Stimulated activated CD8-positive, alpha-beta memory T cell treated with anti-CD3 and anti-CD28 coated beads, Interleukin-15, amount 100 ng/mL, for 24 hours (primary cell): ENCODE data around the gene GNAT3.

Source experiments
- DNase-seq: peaks from one replicate; pipeline ENCODE4 v3.0.0-alpha.2; 2020; ENCODE audit warnings: low read depth

Gene GNAT3

DNA sequence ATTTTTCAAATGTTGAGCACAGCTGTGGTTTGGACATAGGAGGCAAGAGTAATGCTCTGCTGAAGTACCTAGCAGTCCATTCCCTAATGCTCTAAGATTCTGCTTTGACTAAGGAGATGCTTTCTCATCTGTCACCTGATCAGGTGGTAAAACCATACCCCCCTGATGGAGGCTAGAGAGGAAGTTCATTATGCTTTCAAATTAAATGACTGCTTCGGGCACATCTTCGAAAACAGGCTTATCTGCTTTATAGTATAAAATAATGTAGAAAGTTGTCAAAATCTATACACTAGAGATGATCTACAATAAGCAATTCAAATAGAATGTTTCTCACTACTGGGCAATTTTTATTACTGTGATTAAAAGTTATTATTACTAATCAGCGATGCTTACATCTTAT, at the start of gene GNAT3:
Gene GNAT3 (minus strand): TSS at position 101 of the 400 bp plus-strand sequence. CDS start 138 bp downstream, outside the sequence.
- DNase-seq, result no peak

DNA sequence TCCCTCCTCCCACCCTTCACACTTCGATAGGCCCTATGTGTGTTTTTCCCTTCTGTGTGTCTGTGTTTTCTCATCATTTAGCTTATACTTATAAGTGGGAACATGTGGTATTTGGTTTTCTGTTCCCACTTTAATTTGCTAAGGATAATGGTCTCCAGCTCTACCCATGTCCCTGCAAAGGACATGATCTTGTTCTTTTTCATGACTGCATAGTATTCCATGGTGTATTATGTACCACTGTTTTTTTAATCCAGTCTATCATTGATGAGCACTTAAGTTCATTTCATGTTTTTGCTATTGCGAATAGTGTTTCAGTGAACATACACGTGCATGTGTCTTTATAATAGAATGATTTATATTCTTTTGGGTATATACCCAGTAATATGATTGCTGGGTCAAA, 46.3 kb upstream of the GNAT3 start:
- DNase-seq, result no peak

DNA sequence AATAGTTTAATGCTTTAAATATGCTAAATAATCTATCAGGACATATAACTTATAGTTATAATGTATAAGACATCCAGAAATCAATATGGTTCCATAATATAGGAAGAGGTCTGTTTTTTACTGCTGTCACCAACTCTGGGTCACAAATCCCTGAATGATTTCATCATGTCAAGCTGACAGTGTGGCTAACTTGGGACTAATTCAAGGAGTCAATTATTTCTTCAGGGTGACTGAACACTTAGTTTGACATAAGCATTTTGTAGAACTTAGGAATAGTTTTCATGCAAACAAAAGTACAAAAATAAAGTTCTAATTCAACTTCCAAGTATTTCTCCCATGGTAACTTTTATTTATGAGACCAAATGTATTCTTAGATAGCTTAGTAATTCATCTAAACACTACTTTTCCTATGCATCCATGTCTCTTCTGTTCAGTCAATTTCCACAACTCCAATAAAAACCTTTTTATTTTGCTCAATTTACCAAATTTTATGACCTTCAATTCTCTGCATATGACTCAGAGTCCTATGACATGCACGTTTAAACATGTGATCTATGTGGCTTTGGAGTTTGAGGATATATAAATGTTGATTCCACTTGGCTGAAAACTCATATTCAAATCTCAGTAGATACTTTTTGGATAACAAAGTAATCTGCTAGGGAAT, 40.3 kb upstream of the GNAT3 start:
- no peak for DNase-seq

DNA sequence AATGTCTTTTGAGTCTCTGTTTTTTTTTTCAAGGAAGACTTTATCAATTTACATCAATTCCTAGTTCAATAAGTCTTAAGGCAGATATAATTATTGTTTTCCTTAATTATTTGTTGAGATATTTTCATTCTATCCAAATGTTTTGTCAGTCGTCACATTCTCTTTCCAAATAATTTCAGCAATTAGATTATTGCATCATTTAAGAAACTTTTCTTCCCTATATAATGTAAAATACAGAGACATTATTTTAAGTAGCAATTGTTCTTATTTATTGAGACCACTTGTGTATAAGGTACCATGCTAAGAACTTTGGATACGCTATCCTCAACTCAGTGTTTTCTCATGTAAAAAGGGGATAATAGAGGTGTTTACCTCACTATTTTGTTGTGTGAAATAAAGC, 38.1 kb upstream of the GNAT3 start:
- no peak for DNase-seq

DNA sequence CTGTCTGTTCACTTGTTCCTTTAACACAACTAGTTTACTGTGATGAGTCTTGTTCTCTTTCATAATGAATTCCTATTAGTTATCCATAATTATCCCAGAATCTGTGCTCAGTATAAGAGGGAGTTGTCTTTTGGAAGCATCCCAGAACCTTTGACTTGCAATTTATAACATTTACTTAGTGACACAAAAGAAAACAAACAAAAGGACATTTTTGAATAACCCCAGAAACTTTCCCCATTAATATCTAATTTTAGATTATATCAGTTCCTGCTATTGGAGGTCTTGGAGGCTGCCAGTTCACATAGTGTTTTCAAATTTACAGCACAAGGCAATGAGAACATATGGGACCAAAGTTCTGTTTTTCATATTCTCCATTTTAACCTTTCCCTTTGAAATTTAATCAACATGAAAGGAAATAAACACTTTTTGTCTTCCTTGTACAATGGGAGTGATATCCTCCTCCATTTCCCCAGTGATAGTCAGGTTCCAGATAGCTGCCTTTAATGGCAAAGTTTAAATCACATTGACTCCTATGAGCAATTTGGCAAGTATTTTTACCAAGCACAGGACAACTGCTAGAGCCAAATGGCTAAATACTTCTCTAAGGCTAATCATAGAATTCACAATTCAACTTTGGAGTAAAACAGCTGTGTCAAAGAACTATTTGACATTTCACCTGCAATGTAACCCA, 37.1 kb upstream of the GNAT3 start:
- no peak for DNase-seq

DNA sequence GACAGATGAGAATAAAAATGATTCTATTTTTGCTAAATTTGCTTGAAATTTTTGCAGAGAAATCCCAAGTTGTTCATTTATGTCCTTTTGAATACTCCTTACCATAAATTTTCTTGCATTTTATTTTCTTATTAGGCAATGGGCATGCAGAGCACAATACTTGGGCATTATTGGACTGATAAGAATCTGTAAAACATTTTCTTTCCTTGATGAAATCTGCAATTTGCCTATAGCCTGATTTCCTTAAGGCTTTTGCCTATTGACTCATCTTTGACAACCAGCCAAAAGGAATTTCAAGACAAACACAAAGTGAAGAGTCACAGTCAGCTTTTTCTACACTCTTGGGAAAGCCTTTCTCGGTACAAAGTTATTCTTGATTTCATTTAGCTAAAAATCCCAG, 30.5 kb upstream of the GNAT3 start:
- DNase-seq, result no peak

DNA sequence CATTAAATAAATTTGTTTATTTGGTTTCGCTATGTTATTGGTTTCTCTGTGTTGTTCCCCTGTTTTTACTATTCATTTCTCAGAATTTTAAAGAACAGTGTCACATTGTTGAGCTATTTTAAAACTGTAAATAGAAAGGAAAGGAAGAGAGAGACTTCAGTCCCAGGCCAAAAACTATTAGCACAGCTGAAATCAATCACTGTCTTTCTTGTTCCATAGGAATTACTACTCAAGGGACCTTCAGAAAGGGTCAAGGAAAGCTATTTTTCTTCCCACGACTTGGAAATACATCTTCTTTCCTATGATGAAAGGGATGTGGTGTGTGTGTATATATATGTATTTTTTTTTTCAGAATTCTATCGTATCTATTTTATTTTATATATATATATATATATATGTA, 29.0 kb upstream of the GNAT3 start:
- no peak for DNase-seq

DNA sequence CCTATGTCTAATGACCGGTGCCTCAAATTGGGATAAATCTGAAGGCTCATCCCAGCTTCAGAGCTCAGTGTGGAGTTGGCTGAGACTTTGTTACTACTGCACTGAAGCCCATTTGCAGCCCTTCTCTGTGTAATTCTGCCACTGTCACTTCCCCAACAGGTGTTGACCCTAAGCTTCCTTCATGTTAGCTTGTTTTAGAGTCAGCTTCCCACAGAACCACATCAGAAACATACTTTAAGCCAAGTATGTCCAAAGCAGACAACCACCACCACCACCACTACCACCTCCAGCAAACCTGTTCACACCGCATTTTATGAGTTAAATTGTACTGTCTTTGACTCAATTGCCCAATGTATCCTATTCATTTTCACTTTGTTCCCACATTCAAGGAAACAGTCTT, 25.2 kb upstream of the GNAT3 start:
- no peak for DNase-seq

DNA sequence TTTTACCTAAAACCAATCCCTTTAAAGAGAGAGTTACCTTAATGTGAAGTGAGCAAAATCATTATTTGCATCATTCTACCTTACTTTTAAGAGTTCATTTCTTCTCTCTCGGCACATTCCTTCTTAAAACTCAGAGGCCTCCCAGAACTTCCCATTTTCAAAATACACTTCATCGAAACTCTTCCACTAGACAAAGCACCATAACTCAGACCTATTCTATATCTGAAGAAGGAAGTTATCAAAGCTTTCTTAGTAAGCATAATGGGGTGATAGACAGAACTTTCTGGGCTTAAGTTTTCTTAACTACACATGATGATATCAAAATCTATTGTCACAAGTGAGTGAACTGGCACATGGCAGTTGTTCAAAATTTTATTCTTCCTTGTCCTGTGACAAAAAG, 24.6 kb upstream of the GNAT3 start:
- DNase-seq, result no peak

DNA sequence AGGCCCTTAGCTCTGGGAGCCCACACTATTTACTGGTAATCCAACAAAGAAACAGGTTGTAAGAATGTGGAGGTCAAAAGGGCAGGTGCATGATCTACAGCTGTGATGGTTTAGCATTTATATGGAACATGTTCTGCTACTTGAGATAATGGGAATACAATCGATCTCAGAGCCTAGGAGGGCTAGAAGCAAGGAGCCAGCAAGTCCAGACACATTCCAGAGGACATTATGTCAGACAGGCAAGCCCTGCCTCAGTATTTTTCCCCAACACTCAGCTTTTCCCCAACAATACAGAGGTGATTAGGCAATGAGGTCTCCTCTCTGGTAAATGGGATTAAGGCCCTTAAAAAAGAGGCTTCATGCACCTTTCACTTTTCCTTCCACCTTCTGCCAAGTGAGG, 21.4 kb upstream of the GNAT3 start:
- no peak for DNase-seq

DNA sequence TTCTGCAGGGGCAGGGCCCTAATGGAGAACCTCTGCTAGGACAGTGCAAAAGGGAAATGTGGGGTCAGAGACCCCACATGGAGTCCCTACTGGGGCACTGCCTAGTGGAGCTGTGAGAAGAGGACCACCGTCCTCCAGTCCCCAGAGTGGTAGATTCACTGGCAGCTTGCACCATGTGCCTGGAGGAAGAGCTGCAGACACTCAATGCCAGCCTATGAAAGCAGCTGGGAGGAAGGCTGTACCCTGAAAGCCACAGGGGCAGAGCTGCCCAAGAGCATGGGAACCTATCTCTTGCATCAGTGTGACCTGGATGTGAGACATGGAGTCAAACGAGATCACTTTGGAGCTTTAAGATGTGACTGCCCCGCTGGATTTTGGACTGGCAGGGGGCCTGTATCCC, 20.3 kb upstream of the GNAT3 start:
- DNase-seq, result no peak

DNA sequence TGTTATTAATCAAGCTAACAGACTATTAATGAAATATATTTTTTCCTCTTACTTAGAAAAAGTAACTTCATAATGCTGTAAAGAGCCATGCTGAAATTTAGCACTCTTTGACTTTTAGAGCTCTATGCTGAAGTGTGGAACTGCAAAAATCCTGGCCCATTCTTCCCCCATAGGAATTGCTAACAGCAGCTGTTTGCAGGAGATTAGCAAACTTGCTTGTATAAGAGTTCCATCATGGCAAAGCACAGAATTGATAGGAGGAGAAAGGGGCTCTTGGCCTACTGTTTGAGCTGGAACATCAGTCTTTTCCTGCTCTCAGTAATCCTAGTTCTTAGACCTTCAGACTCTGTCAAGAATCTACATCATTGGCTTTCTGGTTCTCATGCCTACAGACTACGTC, 18.3 kb upstream of the GNAT3 start:
- DNase-seq, result no peak

DNA sequence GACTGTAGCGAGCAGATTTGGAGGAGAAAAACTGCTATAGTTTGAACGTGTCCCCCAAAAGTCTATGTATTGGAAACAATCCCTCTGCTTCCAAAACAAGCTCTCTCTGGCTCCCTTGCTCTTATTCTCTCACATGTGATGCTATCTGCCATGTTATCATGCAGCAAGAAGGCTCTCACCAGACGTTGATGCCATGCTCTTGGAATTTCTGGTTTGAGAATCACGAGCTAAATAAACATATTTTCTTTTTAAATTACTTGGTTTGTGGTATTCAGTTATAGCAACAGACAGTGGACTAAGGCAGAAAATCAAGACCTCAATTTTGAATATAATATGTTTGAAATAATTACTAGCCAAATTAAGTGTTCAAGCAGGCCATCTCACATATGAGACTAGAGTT, 17.5 kb upstream of the GNAT3 start:
- no peak for DNase-seq

DNA sequence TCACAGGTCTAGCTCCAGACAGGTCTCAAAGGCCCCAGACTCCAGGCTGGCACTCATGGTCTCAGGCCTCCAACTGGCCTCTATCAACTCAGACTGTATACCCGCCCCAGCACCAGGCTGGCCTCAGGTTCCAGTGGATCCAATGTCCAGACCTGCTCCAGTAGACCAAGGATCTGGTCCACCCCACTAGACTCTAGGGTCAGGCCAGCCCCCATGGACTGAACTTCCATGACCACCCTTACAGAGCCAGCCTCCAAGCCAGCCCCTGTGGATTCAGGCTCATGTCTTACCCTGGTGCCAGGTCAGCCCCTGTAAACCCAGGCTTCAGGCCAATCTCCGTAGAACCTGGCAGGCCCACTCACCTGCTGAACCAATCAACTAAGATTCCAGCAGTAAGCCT, 16.8 kb upstream of the GNAT3 start:
- DNase-seq, result no peak

DNA sequence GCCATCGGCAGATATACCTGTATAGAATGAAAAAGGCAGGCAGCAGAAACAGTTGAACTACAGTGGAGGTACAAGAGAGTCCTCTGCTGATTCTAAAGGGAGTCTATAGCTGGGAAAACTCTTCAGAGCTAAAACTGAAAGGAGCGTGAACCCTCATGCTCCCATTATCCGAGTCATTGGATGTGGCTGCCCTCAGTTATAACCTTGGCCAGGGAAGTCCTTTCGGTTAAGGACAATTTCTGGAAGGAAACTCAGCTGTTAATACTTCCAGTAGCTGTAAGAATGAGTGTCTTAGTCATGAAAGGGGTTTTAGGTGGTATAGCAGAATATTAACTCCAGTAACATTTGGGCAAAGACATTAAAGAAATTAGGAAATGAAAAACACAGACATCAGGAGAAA, 14.6 kb upstream of the GNAT3 start:
- DNase-seq, result no peak

DNA sequence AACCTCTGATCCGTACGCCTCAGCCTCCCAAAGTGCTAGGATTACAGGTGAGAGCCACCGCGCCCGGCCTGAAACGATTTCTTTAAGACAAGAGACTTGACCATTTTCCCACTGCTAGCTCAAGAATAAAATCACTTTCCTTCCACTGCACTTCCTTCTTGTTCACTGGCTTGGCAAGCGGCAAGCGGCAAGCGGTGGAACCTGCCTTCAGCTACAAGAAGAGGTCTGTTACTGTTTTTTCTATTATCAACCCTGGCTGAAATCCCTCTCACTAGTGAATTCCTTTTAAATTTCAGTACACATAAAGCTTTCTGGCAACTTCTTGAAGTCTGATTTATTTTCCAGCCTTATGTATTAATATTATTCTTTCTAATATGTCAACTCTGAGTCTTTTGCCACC, 12.8 kb upstream of the GNAT3 start:
- no peak for DNase-seq

DNA sequence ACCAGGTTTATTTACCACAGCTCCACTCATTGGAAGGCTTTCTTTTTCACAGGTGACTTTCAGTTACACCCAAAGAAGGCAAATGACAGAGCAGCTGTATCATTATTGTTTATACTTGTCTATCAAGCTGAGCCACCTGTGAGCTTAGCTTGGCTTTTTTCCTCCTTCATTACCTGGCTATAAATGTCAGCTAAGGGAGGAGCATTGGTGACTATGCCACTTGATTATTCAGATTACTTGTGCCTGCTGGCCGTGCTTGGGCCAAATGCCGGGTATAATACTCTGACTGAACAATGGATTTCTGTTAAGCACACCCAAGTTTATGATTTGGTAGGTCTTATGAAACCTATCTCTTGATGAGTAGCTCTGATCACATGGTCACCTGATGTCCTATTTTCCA, 9.9 kb upstream of the GNAT3 start:
- DNase-seq, result no peak

DNA sequence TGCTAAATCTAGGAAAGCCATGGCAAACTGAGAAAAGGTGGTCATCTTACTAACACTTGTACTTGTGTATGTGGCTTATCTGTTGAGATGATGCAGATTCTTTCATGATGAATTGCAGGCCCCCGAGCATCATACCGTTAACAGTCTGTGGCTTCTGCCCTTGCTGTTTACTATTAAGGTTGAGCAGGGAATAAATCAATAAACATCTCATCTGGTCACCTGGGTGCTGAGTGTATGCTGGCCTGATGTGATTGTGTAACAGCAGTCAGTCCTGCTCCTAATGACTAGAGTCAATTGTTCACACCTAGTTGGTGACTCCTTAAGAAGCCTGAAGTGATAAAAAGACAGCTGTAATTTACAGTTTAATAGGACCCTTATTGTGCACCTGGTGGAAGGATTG, 8.3 kb upstream of the GNAT3 start:
- DNase-seq, result no peak

DNA sequence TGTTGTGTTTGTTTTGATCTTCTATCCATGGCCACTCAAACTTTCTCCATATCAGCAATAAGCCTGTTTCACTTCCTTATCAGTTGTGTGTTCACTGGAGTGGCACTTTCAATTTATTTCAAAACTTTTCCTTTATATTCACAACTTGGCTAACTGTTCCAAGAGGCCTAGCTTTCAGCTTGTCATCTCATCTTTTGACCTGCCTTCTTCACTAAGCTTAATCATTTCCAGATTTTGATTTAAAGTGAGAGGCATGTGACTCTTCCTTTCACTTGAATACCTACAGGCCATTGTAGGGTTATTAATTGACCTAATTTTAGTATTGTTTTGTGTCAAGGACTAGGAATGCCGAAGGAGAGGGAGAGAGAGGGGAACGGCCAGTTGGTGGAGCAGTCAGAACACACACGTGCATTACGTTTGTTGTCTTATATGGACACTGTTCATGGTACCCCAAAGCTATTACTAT, 5.5 kb upstream of the GNAT3 start:
- no peak for DNase-seq

DNA sequence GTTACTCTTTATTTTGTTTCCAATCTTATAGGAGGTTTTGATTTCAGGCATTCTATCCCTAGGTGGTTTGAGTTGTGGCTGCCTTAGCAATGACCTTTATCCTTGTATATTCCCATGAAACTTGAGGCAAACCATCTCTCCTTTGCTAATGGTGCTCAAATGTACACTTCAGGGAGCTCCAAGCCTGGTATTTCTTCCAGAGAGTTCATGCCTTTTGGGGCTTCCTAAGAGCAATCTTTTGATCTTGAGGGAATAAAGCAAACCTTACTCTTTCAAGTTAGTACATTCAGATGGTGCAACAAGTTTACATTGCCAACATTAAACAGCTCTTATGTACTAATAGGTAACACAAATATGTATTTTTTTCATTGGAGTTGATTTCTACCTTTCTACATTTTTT, 3.4 kb upstream of the GNAT3 start:
- DNase-seq, result no peak

DNA sequence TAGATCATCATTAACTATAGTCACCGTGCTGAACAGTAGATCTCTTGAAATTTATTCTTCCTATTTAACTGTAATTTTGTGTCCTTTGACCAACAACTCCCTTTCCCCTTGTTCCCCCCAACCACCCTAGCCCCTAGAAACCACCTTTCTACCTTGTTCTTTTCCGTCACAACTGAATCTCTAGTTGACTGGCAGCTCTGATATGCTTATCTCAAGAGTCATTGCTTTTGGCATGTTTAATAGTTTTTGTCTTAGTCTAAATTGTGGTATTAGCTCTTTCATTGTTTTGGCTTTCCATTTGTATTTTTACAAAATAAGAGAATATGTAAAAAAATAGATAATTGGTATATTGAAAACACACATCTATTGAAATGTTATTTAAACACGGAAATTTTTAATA, 1.8 kb downstream of the GNAT3 start:
- DNase-seq, result no peak

DNA sequence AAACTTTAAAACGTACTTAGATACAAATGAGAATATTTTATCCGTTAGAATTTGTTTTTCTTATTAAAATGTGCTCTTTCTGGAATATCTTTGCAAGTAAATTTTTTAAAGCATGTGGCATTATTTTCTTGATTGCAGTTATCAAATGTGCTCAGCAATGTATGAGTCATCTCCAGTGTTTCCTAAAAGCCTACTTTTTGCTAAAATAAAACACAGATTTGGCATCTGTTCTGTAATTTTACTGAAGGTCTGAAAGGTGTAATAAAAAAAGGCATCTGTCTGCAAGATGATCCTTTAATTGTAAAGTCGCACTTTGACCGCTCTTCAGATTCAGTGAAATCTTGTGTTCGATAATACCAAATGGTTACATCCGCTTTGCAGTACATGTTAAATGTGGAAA, 3.4 kb downstream of the GNAT3 start:
- no peak for DNase-seq

DNA sequence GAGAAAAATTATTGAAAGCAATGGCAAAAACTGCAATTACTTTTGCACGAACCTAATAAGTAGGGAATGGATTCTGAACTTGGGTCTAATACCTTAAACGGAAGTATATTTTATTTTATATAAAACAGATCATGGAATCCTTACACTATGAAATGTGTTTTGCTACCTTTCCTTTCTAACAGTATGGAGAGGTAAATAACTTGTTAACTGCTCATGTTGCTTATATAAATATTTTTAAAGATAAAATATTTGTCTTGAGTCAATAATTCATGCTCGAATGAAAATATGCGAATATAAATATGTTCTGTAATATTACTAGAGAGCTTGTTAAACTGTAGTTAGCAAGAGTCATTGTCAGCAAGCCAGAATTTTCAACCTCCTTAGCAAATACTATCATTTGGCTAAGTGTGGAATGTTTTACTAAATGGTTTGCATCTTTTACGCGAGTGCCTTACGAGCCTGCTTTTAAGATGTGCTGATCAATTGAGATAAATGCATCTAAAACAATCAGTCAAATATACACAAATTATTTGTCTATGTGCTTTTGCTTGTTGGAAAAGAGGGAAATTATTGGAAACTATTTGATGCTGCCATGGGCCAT, 5.9 kb downstream of the GNAT3 start:
- no peak for DNase-seq

DNA sequence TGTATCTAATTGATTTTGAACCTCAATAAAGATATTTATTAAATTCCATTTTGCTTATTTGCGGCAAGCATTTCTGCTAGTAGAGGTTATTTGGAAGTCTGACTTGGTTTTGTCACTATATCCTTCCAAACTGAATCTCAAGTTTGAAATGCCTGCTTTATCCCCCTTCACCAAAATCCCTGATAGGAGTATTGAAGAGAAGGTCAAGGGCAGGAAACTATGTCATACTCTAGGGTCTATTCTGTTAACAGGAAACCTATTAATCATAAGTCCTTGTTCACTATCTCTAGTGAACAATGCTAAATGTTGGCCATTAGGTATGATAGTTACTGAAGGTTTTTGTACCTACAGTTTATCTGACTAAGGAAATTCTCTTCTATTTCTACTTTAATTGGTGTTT, 11.5 kb downstream of the GNAT3 start:
- DNase-seq, result no peak
